Eye (tissue), 1 donor: ENCODE measurements around the gene LRCH2.
A peak's percentile ranks its signal among the peaks of the same experiment; 100 is the strongest.
"Not testable (repeated sequence)": the region's sequence is repeated elsewhere in the genome, so short reads cannot be mapped to it uniquely, and the experiment has no call there.

ENCODE experiments used
- DNase-seq: peaks from one replicate; pipeline ENCODE4 v3.0.0-alpha.2; 2015

Gene LRCH2, protein sequence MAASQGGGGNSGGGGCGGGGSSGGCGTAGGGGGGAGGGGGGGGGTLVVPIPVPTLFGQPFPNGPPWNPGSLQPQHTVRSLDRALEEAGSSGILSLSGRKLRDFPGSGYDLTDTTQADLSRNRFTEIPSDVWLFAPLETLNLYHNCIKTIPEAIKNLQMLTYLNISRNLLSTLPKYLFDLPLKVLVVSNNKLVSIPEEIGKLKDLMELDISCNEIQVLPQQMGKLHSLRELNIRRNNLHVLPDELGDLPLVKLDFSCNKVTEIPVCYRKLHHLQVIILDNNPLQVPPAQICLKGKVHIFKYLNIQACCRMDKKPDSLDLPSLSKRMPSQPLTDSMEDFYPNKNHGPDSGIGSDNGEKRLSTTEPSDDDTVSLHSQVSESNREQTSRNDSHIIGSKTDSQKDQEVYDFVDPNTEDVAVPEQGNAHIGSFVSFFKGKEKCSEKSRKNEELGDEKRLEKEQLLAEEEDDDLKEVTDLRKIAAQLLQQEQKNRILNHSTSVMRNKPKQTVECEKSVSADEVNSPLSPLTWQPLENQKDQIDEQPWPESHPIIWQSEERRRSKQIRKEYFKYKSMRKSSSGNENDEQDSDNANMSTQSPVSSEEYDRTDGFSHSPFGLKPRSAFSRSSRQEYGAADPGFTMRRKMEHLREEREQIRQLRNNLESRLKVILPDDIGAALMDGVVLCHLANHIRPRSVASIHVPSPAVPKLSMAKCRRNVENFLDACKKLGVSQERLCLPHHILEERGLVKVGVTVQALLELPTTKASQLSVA

DNA sequence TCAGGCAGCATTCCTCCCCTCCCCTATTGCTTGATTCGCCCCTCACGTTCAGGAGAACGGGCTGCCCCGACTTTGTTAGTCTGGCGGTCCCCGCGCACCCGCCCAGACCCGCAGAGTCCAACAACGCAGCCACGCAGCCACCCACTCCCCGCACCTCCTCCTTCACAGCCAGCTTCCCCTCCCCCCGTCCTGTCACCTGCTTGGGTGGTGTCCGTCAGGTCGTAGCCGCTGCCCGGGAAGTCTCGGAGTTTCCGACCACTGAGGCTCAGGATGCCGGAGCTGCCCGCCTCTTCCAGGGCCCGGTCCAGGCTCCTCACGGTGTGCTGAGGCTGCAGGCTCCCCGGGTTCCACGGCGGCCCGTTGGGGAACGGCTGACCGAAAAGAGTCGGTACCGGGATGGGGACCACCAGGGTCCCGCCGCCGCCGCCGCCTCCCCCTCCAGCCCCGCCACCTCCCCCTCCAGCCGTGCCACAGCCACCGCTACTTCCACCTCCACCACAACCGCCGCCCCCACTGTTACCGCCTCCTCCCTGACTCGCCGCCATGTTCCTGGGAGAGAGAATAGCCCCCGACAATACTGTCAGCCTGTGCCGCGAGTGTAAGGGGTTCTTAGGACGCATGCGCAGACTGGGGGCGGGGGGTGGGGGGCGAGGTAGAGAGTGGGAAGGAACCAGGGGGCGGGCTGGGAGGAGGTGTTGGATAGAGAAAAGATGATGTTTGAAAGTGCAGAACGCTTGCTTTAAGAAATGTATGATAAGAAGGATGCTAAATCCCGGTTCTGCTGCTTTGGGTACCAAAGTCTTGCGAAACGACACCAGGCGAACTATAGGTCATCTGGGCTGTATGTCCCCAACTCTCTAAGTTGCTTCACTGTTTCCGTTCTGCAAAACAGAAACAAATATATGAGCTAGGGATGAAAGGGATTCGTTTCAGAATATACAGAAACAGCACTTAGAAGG, at the start of gene LRCH2:
Gene LRCH2 (minus strand): TSS at position 600 of the 959 bp plus-strand sequence. CDS start 55 bp downstream, at position 545.
- DNase-seq: peak; percentile 79

GRCh38 chrX:115269051-115269683, 35.3 kb upstream of the LRCH2 start:
- DNase-seq: no peak

DNA sequence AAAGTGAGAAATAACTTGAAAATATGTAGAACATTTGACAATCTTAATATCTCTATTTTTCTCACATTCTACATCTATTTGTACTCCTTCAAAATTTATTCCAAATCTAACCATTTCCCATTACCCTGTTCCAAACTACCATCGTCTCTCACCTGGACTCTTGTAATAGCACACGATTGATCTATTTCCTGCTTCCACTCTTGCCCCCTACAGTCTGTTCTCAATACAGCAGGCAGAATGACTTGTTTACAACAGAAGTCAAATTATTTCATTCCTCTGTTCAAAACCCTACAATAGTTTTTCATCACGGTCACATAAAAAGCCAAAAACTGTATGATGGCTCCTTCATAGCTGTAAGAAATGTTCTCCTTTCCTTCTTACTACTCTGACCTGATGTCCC, 34.5 kb upstream of the LRCH2 start:
- no peak for DNase-seq

- DNase-seq: no peak
These were observed 32.4 kb upstream of the LRCH2 start for GRCh38 chrX:115266300-115266699.

- no peak for DNase-seq
These were observed 30.1 kb upstream of the LRCH2 start for GRCh38 chrX:115264009-115264408.

- no peak for DNase-seq
These were observed 27.3 kb upstream of the LRCH2 start for GRCh38 chrX:115261148-115261547.

DNA sequence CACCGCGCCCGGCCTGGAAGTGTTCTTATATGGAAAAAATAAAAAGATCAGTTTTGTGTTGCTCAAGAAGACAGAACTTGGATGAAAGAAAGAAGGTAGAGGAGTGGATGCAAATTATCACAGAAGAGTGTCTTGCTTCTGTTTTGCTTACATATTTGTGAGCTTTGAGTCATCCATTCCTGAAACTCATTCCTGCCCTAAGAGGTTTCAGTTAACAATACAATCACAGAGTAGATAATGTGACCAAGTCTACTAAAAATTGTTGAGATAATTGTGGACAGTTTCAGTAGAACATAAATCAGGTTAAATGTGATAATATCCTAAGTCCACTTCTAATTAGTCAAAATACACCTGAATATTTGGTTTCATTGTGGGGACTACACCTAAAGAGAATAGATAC, 26.4 kb upstream of the LRCH2 start:
- no peak for DNase-seq

DNA sequence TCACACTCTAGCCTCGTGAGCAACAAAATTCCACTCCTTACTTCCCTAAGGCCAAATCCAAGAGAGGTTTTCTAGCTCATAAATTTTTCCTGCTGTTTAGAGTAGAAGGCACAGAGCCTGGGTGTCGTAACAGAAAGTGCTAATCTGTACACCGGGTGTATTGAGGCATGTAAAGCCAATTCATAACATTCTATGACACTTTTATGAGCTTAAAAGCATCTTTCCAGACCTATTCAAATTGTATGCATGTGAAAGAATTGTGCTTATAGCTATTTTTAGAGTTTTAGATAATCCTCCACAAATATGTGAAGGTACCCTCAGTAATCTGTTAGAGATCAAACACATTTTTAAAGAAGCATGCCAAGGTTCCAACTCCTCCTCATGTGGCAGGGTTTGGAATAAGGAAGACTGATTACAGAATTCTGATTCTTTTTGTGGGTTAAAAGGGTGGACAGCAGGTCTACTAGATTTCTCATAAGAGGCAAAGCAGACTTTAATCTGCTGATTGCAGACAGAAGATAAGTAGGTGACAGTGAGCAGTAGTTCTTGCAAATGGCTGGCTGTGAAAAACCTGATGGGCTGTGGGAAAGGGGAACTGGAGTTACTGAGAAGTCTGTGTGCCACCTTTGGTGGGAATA, 25.5 kb upstream of the LRCH2 start:
- no peak for DNase-seq

DNA sequence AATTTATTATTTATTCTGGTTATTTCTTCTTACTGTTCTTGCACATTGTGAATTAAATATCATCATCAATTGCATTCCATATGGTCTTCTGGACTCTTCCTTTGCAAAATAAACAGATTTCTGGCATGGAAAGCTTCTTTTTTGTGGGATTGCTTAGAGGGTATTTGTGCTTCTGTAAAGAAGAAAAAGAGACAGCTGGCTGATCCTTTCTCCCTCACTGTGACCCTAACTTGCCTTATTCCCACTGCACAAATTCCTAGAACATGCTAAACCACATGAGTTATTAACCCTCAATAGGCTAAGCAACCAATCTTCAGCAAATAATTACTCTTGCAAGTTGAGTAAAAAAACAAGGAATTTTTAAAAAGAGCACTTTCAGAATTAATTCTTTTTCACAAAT, 23.8 kb upstream of the LRCH2 start:
- DNase-seq: no peak

DNA sequence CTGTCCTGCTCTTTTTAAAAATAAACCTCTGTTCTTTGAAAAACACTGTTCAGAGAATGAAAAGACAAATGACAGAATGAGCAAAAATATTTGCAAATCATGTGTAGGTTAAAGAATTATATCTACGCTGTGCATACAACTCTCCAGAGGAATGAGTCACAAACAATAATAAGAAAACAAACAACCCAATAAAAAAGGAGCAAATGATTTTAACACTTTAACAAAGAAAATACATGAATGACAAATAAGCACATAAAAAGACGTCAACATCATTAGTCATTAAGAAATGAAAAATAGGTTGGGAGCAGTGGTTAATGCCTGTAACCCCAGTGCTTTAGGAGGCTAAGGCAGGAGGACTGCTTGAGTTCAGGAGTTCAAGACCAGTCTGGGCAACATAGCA, 21.1 kb upstream of the LRCH2 start:
- DNase-seq: no peak

- no peak for DNase-seq
These were observed 17.8 kb upstream of the LRCH2 start for GRCh38 chrX:115251458-115252233.

DNA sequence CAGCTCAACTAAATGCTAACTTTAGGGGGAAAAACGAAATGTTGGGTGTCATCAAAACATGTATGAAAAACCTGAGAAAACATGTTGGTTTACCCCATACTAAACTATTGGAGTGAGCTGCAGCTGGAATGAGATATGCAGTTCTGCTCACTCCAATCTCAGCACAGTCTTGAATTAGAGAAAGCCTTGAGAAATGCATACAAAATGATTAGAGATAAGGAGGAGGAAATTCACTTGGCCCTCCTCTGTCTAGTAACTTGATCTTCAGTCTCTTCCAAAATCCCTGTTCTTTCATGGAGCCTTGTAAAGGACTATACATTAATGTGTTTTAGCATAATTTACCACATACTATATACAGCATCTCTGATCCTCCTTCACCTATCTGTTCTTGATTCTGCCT, 3.2 kb upstream of the LRCH2 start:
- no peak for DNase-seq

GRCh38 chrX:115236560-115236959, 2.7 kb upstream of the LRCH2 start:
- no peak for DNase-seq

DNA sequence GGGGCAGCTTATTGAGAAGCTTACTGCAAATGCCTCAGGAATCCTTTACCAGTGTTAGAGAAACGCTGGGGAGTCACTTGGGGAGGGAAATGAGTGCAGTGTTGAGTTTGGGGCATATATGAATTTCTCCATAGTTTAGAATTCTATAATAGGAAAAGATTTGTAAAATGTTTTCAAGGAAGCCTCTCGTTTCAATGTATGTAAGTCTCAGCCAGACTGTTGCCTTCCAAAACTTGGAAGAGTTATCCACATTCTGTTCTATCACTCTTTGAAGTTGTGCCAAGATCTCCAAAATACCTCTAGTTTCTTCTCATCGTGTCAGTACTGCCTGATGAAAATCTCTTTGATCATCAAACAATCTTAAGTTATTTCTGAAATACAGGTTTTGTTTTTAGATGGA, 565 bp upstream of the LRCH2 start:
- DNase-seq: no peak

- DNase-seq: no peak
These were observed 881 bp downstream of the LRCH2 start for GRCh38 chrX:115232933-115233496.

- DNase-seq: no peak
These were observed 4.4 kb downstream of the LRCH2 start for GRCh38 chrX:115229337-115230003.

GRCh38 chrX:115226929-115227328, 7.0 kb downstream of the LRCH2 start:
- DNase-seq: peak; percentile 25

DNA sequence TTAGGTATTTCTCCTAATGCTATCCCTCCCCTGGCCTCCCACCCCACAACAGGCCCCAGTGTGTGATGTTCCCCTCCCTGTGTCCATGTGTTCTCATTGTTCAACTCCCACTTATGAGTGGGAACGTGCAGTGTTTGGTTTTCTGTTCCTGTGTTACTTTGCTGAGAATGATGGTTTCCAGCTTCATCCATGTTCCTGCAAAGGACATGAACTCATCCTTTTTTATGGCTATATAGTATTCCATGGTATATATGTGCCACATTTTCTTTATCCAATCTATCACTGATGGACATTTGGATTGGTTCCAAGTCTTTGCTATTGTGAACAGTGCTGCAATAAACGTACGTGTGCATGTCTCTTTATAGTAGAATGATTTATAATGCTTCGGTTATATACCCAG, 16.6 kb downstream of the LRCH2 start:
- DNase-seq: not testable (repeated sequence)

- peak; percentile 8 for DNase-seq
These were observed 19.3 kb downstream of the LRCH2 start for GRCh38 chrX:115214605-115215004.

DNA sequence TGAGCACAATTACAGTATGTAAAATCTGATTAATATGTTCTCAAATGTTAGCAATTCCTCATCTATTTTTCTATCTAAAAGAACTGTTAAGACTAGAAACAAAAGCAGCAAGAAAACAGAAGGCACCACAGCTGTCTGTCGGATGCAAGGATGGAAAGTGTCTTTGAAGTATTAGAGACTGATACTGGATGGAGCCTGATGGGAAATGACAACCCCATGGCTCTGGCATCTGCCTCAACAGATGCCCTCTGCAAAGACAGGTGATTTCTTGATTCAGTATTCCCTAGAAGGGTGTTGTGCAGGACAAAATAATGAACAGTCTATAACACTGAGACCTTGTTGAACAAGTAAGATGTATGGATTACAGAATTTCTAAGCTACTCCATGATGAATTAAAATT, 19.7 kb downstream of the LRCH2 start:
- DNase-seq: peak; percentile 58
